Measurements from ENCODE around the gene RECQL5.

- TF ChIP-seq GATA2 (IDR thresholded peaks at IDR 0.05; ENCODE audit: low read depth, low read length): no peak
- no peak for TF ChIP-seq GATA3 (IDR thresholded peaks at IDR 0.05; ENCODE audit: low read depth, low read length)
Measured at GRCh38 chr17:75617675-75618074, 49.3 kb downstream of the RECQL5 start.
